Vagina (tissue), 2 donors: ENCODE results near the gene COIL. TPM values are rescaled to one million over a fixed set of nuclear protein-coding genes. Genes with fewer than 3 reads are reported as not detected.

Experiments used
- DNase-seq, 2 donors: peaks; one replicate each; pipeline ENCODE4 v3.0.0-alpha.2; 2017; ENCODE audit errors: extremely low spot score in 2 of 2
- H3K27ac ChIP-seq: fragments of 200-600 bp; sonication (generic); one replicate; pipeline ENCODE4 v1.5.1; 2019
- H3K27me3 ChIP-seq: fragments of 200-600 bp; sonication (generic); one replicate; pipeline ENCODE4 v1.5.1; 2019
- H3K36me3 ChIP-seq, 2 donors: fragments of 200-600 bp; sonication (generic); one replicate each; pipeline ENCODE4 v1.5.1; 2017 to 2019
- H3K4me1 ChIP-seq: fragments of 200-600 bp; sonication (generic); one replicate; pipeline ENCODE4 v1.5.1; 2019
- H3K4me3 ChIP-seq, 2 donors: fragments of 200-600 bp; sonication (generic); 1 replicate in 1 of 2; 2 replicates in 1 of 2; pipeline ENCODE4 v1.5.1; 2016 to 2019
- H3K9me3 ChIP-seq: fragments of 200-600 bp; sonication (generic); one replicate; pipeline ENCODE4 v1.5.1; 2019
- CTCF ChIP-seq, 3 experiments: fragments of 450-650 bp in 2 of 3; fragments of 200-600 bp in 1 of 3; sonication (generic) in 1 of 3; IDR thresholded peaks; one replicate each; pipeline ENCODE4 v1.5.1; 2017 to 2019; ENCODE audit warnings: antibody characterized with exemption in 3 of 3, mild to moderate bottlenecking in 2 of 3, moderate library complexity in 2 of 3
- POLR2A ChIP-seq, 2 donors: fragments of 450-650 bp; IDR thresholded peaks; one replicate each; pipeline ENCODE4 v1.6.1; 2017; ENCODE audit warnings: antibody characterized with exemption in 2 of 2, mild to moderate bottlenecking in 2 of 2, moderate library complexity in 2 of 2
- POLR2AphosphoS5 ChIP-seq, 2 donors: sonication (generic); formaldehyde crosslinking; IDR thresholded peaks; one replicate each; pipeline ENCODE4 v1.9.0; 2017; ENCODE audit warnings: antibody characterized with exemption in 2 of 2, mild to moderate bottlenecking in 2 of 2, low read depth in 1 of 2; ENCODE audit not compliant: insufficient read depth in 1 of 2
- intact Hi-C: fragments of 100-400 bp; cut with DNase I; formaldehyde crosslinking; loops from one replicate; pipeline ENCODE4 v1.15.1; 2023
- total RNA-seq: library from RNA; depleted of rRNA; stranded (reverse); fragments of >200 nt; gene quantifications from one replicate; pipeline ENCODE4 v1.2.3, GENCODE V29; 2016

The COIL gene
- total RNA-seq, 1 donor from 2014 or later, result 9.8 TPM

- TF ChIP-seq POLR2AphosphoS5 (IDR thresholded peaks at IDR 0.05; ENCODE audit: insufficient read depth in 1 of 2, low read depth in 1 of 2) (no peak), CTCF (IDR thresholded peaks at IDR 0.05) (no peak), POLR2A (IDR thresholded peaks at IDR 0.05) (no peak)
- Histone ChIP-seq H3K4me3 (no peak overlapping the region), H3K36me3 (peaks cover 0 to 93% of the 10 kb centered on the region in 2 donors), H3K9me3 (no peaks in the 10 kb centered on the region), H3K4me1 (peaks cover 4% of the 10 kb centered on the region), H3K27me3 (no peaks in the 10 kb centered on the region), H3K27ac (no peak overlapping the region)
- DNase-seq, result no peak
- intact Hi-C loops, result no loop called here
Measured at GRCh38 chr17:56903560-56903959, 57.3 kb downstream of the COIL start.

GRCh38 chr17:56902348-56902747 is 58.5 kb downstream of the COIL start:
- TF ChIP-seq CTCF (IDR thresholded peaks at IDR 0.05) (no peak), POLR2A (IDR thresholded peaks at IDR 0.05) (no peak), POLR2AphosphoS5 (IDR thresholded peaks at IDR 0.05; ENCODE audit: insufficient read depth in 1 of 2, low read depth in 1 of 2) (no peak)
- Histone ChIP-seq H3K4me3 (no peak overlapping the region), H3K27ac (no peak overlapping the region), H3K9me3 (no peaks in the 10 kb centered on the region), H3K27me3 (no peaks in the 10 kb centered on the region), H3K36me3 (peaks cover 0 to 95% of the 10 kb centered on the region in 2 donors), H3K4me1 (no peaks in the 10 kb centered on the region)
- no peak for DNase-seq
- intact Hi-C loops, result no loop called here

- intact Hi-C loops, result no loop called here
- no peaks in the 10 kb centered on the region for H3K27me3 ChIP-seq
- no peaks in the 10 kb centered on the region for H3K4me1 ChIP-seq
- no peak for TF ChIP-seq POLR2A (IDR thresholded peaks at IDR 0.05)
- no peak for TF ChIP-seq POLR2AphosphoS5 (IDR thresholded peaks at IDR 0.05; ENCODE audit: insufficient read depth in 1 of 2, low read depth in 1 of 2)
- no peak for TF ChIP-seq CTCF (IDR thresholded peaks at IDR 0.05)
- H3K9me3 ChIP-seq, result no peaks in the 10 kb centered on the region
- no peak for DNase-seq
- peaks cover 0 to 97% of the 10 kb centered on the region in 2 donors for H3K36me3 ChIP-seq
- no peak overlapping the region for H3K27ac ChIP-seq
- H3K4me3 ChIP-seq, result no peak overlapping the region
Measured at GRCh38 chr17:56899403-56899802, 61.4 kb downstream of the COIL start.

- intact Hi-C loops, result no loop called here
- H3K36me3 ChIP-seq, result peaks cover 0 to 97% of the 10 kb centered on the region in 2 donors
Measured at GRCh38 chr17:56898874-56899273, 62.0 kb downstream of the COIL start.

GRCh38 chr17:56897646-56898424 is 63.0 kb downstream of the COIL start:
- no peak for DNase-seq
- intact Hi-C loops, result no loop called here
- TF ChIP-seq POLR2A (IDR thresholded peaks at IDR 0.05) (no peak), POLR2AphosphoS5 (IDR thresholded peaks at IDR 0.05; ENCODE audit: insufficient read depth in 1 of 2, low read depth in 1 of 2) (no peak), CTCF (IDR thresholded peaks at IDR 0.05) (no peak)
- Histone ChIP-seq H3K4me3 (no peak overlapping the region), H3K4me1 (peaks cover 10% of the 10 kb centered on the region), H3K27ac (no peak overlapping the region), H3K27me3 (no peaks in the 10 kb centered on the region), H3K36me3 (peaks cover 0 to 97% of the 10 kb centered on the region in 2 donors), H3K9me3 (no peaks in the 10 kb centered on the region)

More at GRCh38 chr17:56898874-56899273, 62.0 kb downstream of the COIL start:
- TF ChIP-seq POLR2AphosphoS5 (IDR thresholded peaks at IDR 0.05; ENCODE audit: insufficient read depth in 1 of 2, low read depth in 1 of 2), result no peak
- no peak for DNase-seq
- no peak overlapping the region for H3K27ac ChIP-seq
- H3K27me3 ChIP-seq, result no peaks in the 10 kb centered on the region
- H3K4me1 ChIP-seq, result no peaks in the 10 kb centered on the region
- no peaks in the 10 kb centered on the region for H3K9me3 ChIP-seq
- no peak overlapping the region for H3K4me3 ChIP-seq
